Nephron progenitor cell (in vitro differentiated cells): Measurements from ENCODE around the gene TMIE.

Experiments used
- DNase-seq: peaks from one replicate; pipeline ENCODE4 v3.0.0; 2021
- H3K27ac Mint-ChIP-seq: 2 replicates; pipeline ENCODE4 v1.8.0; 2021; ENCODE audit warnings: mild to moderate bottlenecking, moderate library complexity, mixed read lengths
- H3K27me3 Mint-ChIP-seq: 2 replicates; pipeline ENCODE4 v1.8.0; 2021; ENCODE audit warnings: mild to moderate bottlenecking, low read depth, mixed read lengths; ENCODE audit not compliant: poor library complexity
- H3K36me3 Mint-ChIP-seq: 2 replicates; pipeline ENCODE4 v1.8.0; 2021; ENCODE audit warnings: low read depth, mixed read lengths
- H3K4me1 Mint-ChIP-seq: 2 replicates; pipeline ENCODE4 v1.8.0; 2021; ENCODE audit warnings: mixed read lengths
- H3K4me3 Mint-ChIP-seq: 2 replicates; pipeline ENCODE4 v1.8.0; 2021; ENCODE audit warnings: mild to moderate bottlenecking, moderate library complexity, mixed read lengths
- H3K9me3 Mint-ChIP-seq: 2 replicates; pipeline ENCODE4 v1.8.0; 2021; ENCODE audit warnings: mild to moderate bottlenecking, moderate library complexity, mixed read lengths
- CTCF ChIP-seq: fragments of 200-600 bp; sonication (generic); IDR thresholded peaks from 2 replicates; pipeline ENCODE4 v1.5.0; 2021; ENCODE audit warnings: antibody characterized with exemption

Gene TMIE

GRCh38 chr3:46670891-46671427 is 30.2 kb upstream of the TMIE start:
- no peak for TF ChIP-seq CTCF
- H3K36me3 Mint-ChIP-seq, result no peaks in the 10 kb centered on the region
- peak; percentile 3 for DNase-seq
- no peak overlapping the region for H3K4me3 Mint-ChIP-seq
- peaks cover 8% of the 10 kb centered on the region for H3K27me3 Mint-ChIP-seq
- peaks cover 41% of the 10 kb centered on the region for H3K4me1 Mint-ChIP-seq
- H3K27ac Mint-ChIP-seq, result no peak overlapping the region
- H3K9me3 Mint-ChIP-seq, result no peaks in the 10 kb centered on the region

GRCh38 chr3:46671541-46672348 is 29.4 kb upstream of the TMIE start:
- Mint-ChIP-seq H3K4me1 (peaks cover 34% of the 10 kb centered on the region), H3K27ac (no peak overlapping the region), H3K36me3 (no peaks in the 10 kb centered on the region), H3K27me3 (peaks cover 5% of the 10 kb centered on the region), H3K4me3 (no peak overlapping the region), H3K9me3 (no peaks in the 10 kb centered on the region)
- no peak for TF ChIP-seq CTCF
- DNase-seq, result peak; percentile 0

- Mint-ChIP-seq H3K27me3 (peaks cover 4% of the 10 kb centered on the region), H3K27ac (no peak overlapping the region), H3K4me3 (no peak overlapping the region), H3K9me3 (no peaks in the 10 kb centered on the region), H3K4me1 (peaks cover 37% of the 10 kb centered on the region), H3K36me3 (no peaks in the 10 kb centered on the region)
- no peak for TF ChIP-seq CTCF
- DNase-seq, result peak; percentile 0
These were observed 28.9 kb upstream of the TMIE start for GRCh38 chr3:46672349-46672695.

GRCh38 chr3:46673151-46674030 is 27.8 kb upstream of the TMIE start:
- Mint-ChIP-seq H3K27me3 (peaks cover 4% of the 10 kb centered on the region), H3K36me3 (no peaks in the 10 kb centered on the region), H3K9me3 (no peaks in the 10 kb centered on the region), H3K4me1 (peaks cover 34% of the 10 kb centered on the region), H3K27ac (no peak overlapping the region), H3K4me3 (no peak overlapping the region)
- DNase-seq, result no peak
- TF ChIP-seq CTCF, result no peak

GRCh38 chr3:46674031-46674845 is 27.0 kb upstream of the TMIE start:
- H3K27me3 Mint-ChIP-seq, result peaks cover 4% of the 10 kb centered on the region
- H3K4me3 Mint-ChIP-seq, result no peak overlapping the region
- TF ChIP-seq CTCF, result peak; percentile 13
- no peaks in the 10 kb centered on the region for H3K36me3 Mint-ChIP-seq
- H3K9me3 Mint-ChIP-seq, result no peaks in the 10 kb centered on the region
- peak; percentile 0 for DNase-seq
- H3K27ac Mint-ChIP-seq, result no peak overlapping the region
- H3K4me1 Mint-ChIP-seq, result peaks cover 34% of the 10 kb centered on the region
